HUES64 (cell line): ENCODE measurements around the gene GCN1.
A peak's percentile ranks its signal among the peaks of the same experiment; 100 is the strongest.

ENCODE experiments used
- H3K27ac ChIP-seq: 2 replicates; pipeline ENCODE4 v1.7.0; 2013; ENCODE audit warnings: low read depth, low read length, inconsistent platforms
- H3K27me3 ChIP-seq: 2 replicates; pipeline ENCODE4 v1.6.1; 2013; ENCODE audit warnings: mild to moderate bottlenecking, low read length; ENCODE audit not compliant: insufficient read depth
- H3K36me3 ChIP-seq: 2 replicates; pipeline ENCODE4 v1.6.1; 2013; ENCODE audit warnings: mild to moderate bottlenecking, low read length; ENCODE audit not compliant: insufficient read depth
- H3K4me1 ChIP-seq: 2 replicates; pipeline ENCODE4 v1.6.1; 2013; ENCODE audit warnings: mild to moderate bottlenecking, low read length, moderate library complexity; ENCODE audit not compliant: insufficient read depth
- H3K4me3 ChIP-seq: 2 replicates; pipeline ENCODE4 v1.5.1; 2013; ENCODE audit warnings: mild to moderate bottlenecking, low read length, moderate library complexity
- H3K9ac ChIP-seq: 2 replicates; pipeline ENCODE4 v1.6.1; 2013; ENCODE audit warnings: mild to moderate bottlenecking, low read depth, low read length
- H3K9me3 ChIP-seq: 2 replicates; pipeline ENCODE4 v1.6.1; 2013; ENCODE audit warnings: low read depth, low read length; ENCODE audit not compliant: insufficient read depth
- WGBS: fragments of 150-250, 120-280 bp; methylation state at CpG from one replicate; pipeline ENCODE4 v1.1.7; 2013; ENCODE audit warnings: missing lambda C conversion rate; 5-methylcytosine and 5-hydroxymethylcytosine counted together

Gene GCN1

GRCh38 chr12:120085920-120086645, 108.4 kb downstream of the GCN1 start:
- peaks cover 24% of the 10 kb centered on the region for H3K4me1 ChIP-seq
- H3K36me3 ChIP-seq, result no peaks in the 10 kb centered on the region
- peak overlapping the region; percentile 82 for H3K9ac ChIP-seq
- peak overlapping the region; percentile 38; the same call in 1 of the 2 replicates for H3K4me3 ChIP-seq
- WGBS, result 69% methylated on average over 4 of the region's 6 CpGs
- H3K9me3 ChIP-seq, result no peaks in the 10 kb centered on the region
- no peaks in the 10 kb centered on the region for H3K27me3 ChIP-seq
- peak overlapping the region; percentile 96 for H3K27ac ChIP-seq

DNA sequence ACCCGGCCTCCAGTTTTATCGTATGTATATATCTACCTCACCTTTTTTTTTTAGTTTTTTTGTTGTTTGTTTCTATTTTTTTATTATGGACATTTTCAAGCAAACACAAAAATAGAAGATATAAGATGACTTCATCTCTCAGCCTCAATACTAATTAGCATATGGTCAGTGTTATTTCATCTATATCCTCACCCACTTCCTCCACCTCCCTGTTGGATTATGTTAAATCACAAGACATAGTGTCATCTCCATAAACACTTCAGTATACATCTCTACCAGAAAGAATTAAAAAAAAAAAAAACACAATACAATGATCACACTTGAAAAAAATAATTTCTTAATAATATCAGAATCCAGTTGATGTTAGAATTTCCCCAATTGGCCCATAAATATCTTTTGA, 112.9 kb downstream of the GCN1 start:
- Histone ChIP-seq H3K9ac (no peak overlapping the region), H3K9me3 (no peaks in the 10 kb centered on the region), H3K4me3 (no peak overlapping the region), H3K27me3 (no peaks in the 10 kb centered on the region), H3K4me1 (peaks cover 11% of the 10 kb centered on the region), H3K36me3 (no peaks in the 10 kb centered on the region), H3K27ac (no peak overlapping the region)
- 100% methylated on average over 2 of the region's 2 CpGs for WGBS

GRCh38 chr12:120079411-120080400, 114.8 kb downstream of the GCN1 start:
- Histone ChIP-seq H3K27me3 (no peaks in the 10 kb centered on the region), H3K27ac (no peak overlapping the region), H3K4me1 (no peaks in the 10 kb centered on the region), H3K4me3 (no peak overlapping the region), H3K9ac (no peak overlapping the region), H3K36me3 (no peaks in the 10 kb centered on the region), H3K9me3 (no peaks in the 10 kb centered on the region)
- WGBS, result 92% methylated on average over 9 of the region's 9 CpGs

- Histone ChIP-seq H3K27me3 (no peaks in the 10 kb centered on the region), H3K4me3 (no peak overlapping the region), H3K9me3 (no peaks in the 10 kb centered on the region), H3K27ac (no peak overlapping the region), H3K4me1 (no peaks in the 10 kb centered on the region), H3K36me3 (no peaks in the 10 kb centered on the region), H3K9ac (no peak overlapping the region)
- WGBS, result 86% methylated on average over 5 of the region's 5 CpGs
Measured at GRCh38 chr12:120078868-120079267, 115.6 kb downstream of the GCN1 start.

- no peak overlapping the region for H3K27ac ChIP-seq
- WGBS, result 95% methylated on average over 6 of the region's 6 CpGs
- H3K4me3 ChIP-seq, result no peak overlapping the region
- no peak overlapping the region for H3K9ac ChIP-seq
- no peaks in the 10 kb centered on the region for H3K4me1 ChIP-seq
- H3K27me3 ChIP-seq, result no peaks in the 10 kb centered on the region
- H3K36me3 ChIP-seq, result no peaks in the 10 kb centered on the region
- H3K9me3 ChIP-seq, result no peaks in the 10 kb centered on the region
Measured at GRCh38 chr12:120077260-120077659, 117.3 kb downstream of the GCN1 start.
